Measurements from ENCODE around the gene GGNBP2. TPM values are rescaled to one million over a fixed set of nuclear protein-coding genes. Genes with fewer than 3 reads are reported as not detected.

GGNBP2 gene
- polyA plus RNA-seq, 3 donors: 22.3 to 89.5 (median 31.5) TPM

DNA sequence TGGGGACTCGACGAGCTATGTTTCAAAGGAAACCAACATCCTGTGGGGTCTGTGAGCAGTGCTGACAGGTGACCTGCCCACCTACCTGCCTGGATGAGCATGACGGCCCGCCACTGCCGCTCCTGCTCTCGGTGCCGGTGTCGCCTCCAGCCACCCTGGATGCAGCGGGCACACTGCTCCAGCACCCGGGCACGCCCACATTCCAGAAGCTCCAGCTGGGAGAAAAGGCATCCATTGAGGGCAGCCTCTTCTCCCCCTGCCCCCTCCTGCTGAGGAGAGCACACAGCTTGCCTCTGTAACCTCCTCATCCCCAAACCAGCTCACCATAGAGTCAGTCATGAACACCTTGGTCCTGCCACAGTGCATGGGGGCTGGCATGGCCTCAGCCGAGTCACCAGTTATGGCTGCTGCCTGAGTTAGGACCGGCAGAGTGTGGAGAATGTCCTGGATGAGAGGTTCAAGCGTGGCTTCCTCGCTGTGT lies 43.9 kb upstream of the GGNBP2 start:
- H4K20me1 ChIP-seq (ENCODE audit: insufficient read depth, low read length): no peaks in the 10 kb centered on the region
- H3K4me2 ChIP-seq (replicated peaks; ENCODE audit: extremely low read depth, low read length, poor library complexity, severe bottlenecking): no peak overlapping the region
- H3K79me2 ChIP-seq (ENCODE audit: insufficient read depth, low read length): no peaks in the 10 kb centered on the region
- H3K36me3 ChIP-seq (replicated peaks in 1 of 2; ENCODE audit: control insufficient read depth in 1 of 2, insufficient read depth in 2 of 2, low read length in 2 of 2): peaks cover 50 to 90% of the 10 kb centered on the region in 2 donors
- no peak overlapping the region for H3K9ac ChIP-seq (ENCODE audit: insufficient read depth, low read length, poor library complexity, severe bottlenecking)
- TF ChIP-seq, protein P1, sequence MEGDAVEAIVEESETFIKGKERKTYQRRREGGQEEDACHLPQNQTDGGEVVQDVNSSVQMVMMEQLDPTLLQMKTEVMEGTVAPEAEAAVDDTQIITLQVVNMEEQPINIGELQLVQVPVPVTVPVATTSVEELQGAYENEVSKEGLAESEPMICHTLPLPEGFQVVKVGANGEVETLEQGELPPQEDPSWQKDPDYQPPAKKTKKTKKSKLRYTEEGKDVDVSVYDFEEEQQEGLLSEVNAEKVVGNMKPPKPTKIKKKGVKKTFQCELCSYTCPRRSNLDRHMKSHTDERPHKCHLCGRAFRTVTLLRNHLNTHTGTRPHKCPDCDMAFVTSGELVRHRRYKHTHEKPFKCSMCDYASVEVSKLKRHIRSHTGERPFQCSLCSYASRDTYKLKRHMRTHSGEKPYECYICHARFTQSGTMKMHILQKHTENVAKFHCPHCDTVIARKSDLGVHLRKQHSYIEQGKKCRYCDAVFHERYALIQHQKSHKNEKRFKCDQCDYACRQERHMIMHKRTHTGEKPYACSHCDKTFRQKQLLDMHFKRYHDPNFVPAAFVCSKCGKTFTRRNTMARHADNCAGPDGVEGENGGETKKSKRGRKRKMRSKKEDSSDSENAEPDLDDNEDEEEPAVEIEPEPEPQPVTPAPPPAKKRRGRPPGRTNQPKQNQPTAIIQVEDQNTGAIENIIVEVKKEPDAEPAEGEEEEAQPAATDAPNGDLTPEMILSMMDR (IDR thresholded peaks at IDR 0.05): no peak
- H3K9me3 Mint-ChIP-seq: peaks cover 0 to 1% (median 0%) of the 10 kb centered on the region in 7 donors
- no peaks in the 10 kb centered on the region for H3K27me3 ChIP-seq (ENCODE audit: control insufficient read depth in 2 of 2, insufficient read depth in 2 of 2, low read length in 2 of 2)
- no peak for DNase-seq
- no peak overlapping the region for H3K4me3 Mint-ChIP-seq
- H3K4me1 Mint-ChIP-seq: no peaks in the 10 kb centered on the region
- H3K27ac Mint-ChIP-seq: no peak overlapping the region
- intact Hi-C loops (cut with micrococcal nuclease): no loop called here
- H3K27ac ChIP-seq (ENCODE audit: low read depth in 1 of 2, low read length in 2 of 2): no peak overlapping the region
- H3K4me1 ChIP-seq (ENCODE audit: control insufficient read depth in 1 of 2, insufficient read depth in 2 of 2, low read length in 2 of 2): no peaks in the 10 kb centered on the region
- no peaks in the 10 kb centered on the region for H3K27me3 Mint-ChIP-seq (ENCODE audit: low read depth in 3 of 3)
- WGBS (ENCODE audit: insufficient coverage): 92% methylated on average over 11 of the region's 15 CpGs
- no peak overlapping the region for H3K4me3 ChIP-seq (replicated peaks in 1 of 3; ENCODE audit: low read depth in 2 of 3, low read length in 3 of 3)
- no peak overlapping the region for H2AFZ ChIP-seq (ENCODE audit: insufficient read depth, low read depth, low read length, poor library complexity, severe bottlenecking)
- H3K9me3 ChIP-seq (replicated peaks in 1 of 2; ENCODE audit: control insufficient read depth in 1 of 2, insufficient read depth in 1 of 2, low read length in 2 of 2): no peaks in the 10 kb centered on the region
- H3K36me3 Mint-ChIP-seq: peaks cover 60 to 83% of the 10 kb centered on the region in 2 donors

DNA sequence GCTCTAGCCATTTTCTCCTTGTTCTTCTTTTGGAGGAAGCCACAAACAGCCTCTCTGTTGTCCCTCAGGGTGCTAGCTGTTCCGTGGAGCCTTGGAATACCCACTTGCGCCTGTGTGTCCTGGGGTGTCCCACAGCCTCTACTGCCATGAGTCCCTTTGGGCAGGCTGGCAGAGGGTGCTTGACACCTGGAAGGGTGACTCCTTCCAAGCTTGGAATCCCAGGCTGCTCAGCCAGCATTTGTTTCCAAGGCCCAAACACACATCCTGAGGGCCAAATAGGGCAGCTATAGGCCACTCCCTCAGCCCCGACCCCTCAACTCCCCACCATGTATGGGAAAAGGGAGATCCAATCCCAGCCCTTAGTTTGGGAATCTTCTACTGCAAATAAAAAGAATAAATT lies 43.4 kb upstream of the GGNBP2 start:
- no peaks in the 10 kb centered on the region for H3K4me1 ChIP-seq (ENCODE audit: control insufficient read depth in 1 of 2, insufficient read depth in 2 of 2, low read length in 2 of 2)
- no peak overlapping the region for H3K4me3 Mint-ChIP-seq
- no peak for DNase-seq

More for the DNA sequence above, 43.4 kb upstream of the GGNBP2 start:
- H3K9me3 Mint-ChIP-seq: peaks cover 0 to 1% (median 0%) of the 10 kb centered on the region in 7 donors
- H3K36me3 Mint-ChIP-seq: peaks cover 60 to 82% of the 10 kb centered on the region in 2 donors
- WGBS (ENCODE audit: insufficient coverage): 100% methylated on average over 2 of the region's 3 CpGs
- Histone ChIP-seq H3K9ac (ENCODE audit: insufficient read depth, low read length, poor library complexity, severe bottlenecking) (no peak overlapping the region), H3K4me2 (replicated peaks; ENCODE audit: extremely low read depth, low read length, poor library complexity, severe bottlenecking) (no peak overlapping the region), H2AFZ (ENCODE audit: insufficient read depth, low read depth, low read length, poor library complexity, severe bottlenecking) (no peak overlapping the region), H3K79me2 (ENCODE audit: insufficient read depth, low read length) (no peaks in the 10 kb centered on the region), H3K4me3 (replicated peaks in 1 of 3; ENCODE audit: low read depth in 2 of 3, low read length in 3 of 3) (no peak overlapping the region), H4K20me1 (ENCODE audit: insufficient read depth, low read length) (no peaks in the 10 kb centered on the region), H3K27ac (ENCODE audit: low read depth in 1 of 2, low read length in 2 of 2) (no peak overlapping the region), H3K9me3 (replicated peaks in 1 of 2; ENCODE audit: control insufficient read depth in 1 of 2, insufficient read depth in 1 of 2, low read length in 2 of 2) (no peaks in the 10 kb centered on the region), H3K27me3 (ENCODE audit: control insufficient read depth in 2 of 2, insufficient read depth in 2 of 2, low read length in 2 of 2) (no peaks in the 10 kb centered on the region), H3K36me3 (replicated peaks in 1 of 2; ENCODE audit: control insufficient read depth in 1 of 2, insufficient read depth in 2 of 2, low read length in 2 of 2) (peaks cover 50 to 90% of the 10 kb centered on the region in 2 donors)
- no peaks in the 10 kb centered on the region for H3K4me1 Mint-ChIP-seq
- H3K27me3 Mint-ChIP-seq (ENCODE audit: low read depth in 3 of 3): no peaks in the 10 kb centered on the region
- TF ChIP-seq, protein P1 (IDR thresholded peaks at IDR 0.05): no peak
- no peak overlapping the region for H3K27ac Mint-ChIP-seq
- intact Hi-C loops (cut with micrococcal nuclease): no loop called here

Data from CD14-positive monocyte (primary cell).